ENCODE measurements around the gene SLC35B2. TPM values are rescaled to one million over a fixed set of nuclear protein-coding genes. Genes with fewer than 3 reads are reported as not detected.

The SLC35B2 gene
- total RNA-seq: 81.0 and 93.4 TPM in 2 replicates

DNA sequence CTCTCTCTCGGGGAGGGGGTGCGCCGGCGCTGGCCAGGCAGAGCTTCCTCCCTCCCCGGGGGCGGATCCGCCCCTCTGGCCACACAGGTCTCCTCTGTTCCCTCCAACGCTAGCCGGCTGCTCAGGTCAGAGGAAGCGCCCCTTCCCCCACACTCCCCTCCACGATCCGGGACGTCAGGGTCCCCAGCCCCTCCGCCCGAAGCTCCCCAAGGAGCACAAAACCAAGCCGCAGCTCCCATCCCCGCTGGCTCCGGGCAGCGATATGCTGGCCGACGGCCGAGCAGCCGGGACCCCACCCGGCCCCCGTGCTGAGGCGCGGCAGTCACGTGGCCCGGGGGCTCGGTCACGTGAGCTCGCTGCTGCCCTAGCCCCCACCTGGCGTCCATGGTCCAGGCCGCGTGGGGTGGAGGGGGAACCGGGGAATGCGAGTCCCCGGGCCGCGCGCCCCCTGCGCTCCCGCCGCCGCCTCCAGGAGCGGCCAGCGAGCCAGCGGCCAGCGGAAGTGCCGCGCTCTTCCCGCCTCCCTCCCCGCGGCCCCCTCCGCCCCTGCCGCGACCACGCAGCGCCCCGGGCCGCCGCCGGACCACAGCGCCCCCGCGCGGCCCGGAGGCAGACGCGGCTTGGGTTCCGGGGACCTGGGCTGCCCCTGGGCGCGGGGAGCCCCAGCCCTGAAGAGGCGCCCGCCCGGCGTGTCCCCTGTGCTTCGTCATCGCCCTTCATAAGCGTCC is at the start of gene SLC35B2:
TSS of gene SLC35B2 (minus strand) at position 504 of the 728 bp plus-strand sequence. CDS start at position 386, 118 bp downstream.

GRCh38 chr6:44269921-44270525 is 12.7 kb upstream of the SLC35B2 start, which contains the start of gene TMEM151B:
Gene TMEM151B, plus strand, starts transcription at chr6:44270450. Its CDS starts 293 bp downstream, at chr6:44270743.

DNA sequence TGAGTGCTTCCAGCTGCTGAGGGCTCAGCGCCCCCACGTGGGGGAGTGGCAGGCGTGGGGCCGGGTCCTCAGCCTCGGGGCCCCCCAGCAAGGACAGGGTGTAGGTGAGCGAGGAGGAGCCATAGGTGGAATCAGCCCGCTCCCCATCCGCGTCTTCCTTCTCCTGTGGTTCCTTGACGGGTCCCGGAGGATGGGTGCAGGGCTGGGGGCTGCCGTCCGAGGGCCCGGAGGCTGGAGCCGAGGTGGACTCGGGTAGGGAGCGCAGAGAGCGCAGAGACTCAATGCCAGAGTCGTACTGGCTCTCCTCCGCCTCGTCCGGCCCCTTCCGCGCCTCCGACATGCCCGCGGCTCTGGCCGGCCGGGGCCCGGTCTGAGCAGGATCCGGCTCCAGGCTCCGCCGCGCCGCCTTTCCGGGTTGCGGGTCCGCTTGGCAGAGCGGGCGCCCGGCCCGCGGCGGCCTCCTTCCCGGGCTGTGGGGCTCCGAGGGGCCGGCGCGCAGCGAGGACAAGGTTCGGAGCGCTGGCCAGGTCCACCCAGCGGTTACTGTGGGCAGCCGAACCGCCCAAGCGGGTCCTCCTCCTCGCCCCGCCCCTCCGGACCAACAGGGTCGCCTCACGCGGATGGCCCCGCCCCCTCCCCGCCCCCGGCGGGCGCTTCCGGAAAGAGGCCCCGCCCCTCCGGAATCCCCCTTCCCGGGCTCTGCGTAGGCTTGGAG is 7.8 kb upstream of the SLC35B2 start, which contains the start of gene NFKBIE:
TSS of gene NFKBIE (minus strand) at position 545 of the 715 bp plus-strand sequence. CDS start at position 340, 205 bp downstream.

GRCh38 chr6:44246663-44247337 is 10.5 kb downstream of the SLC35B2 start, which contains the start of gene HSP90AB1:
Gene HSP90AB1, plus strand, starts transcription at chr6:44247101. Its CDS starts 1,529 bp downstream, at chr6:44248630.

DNA sequence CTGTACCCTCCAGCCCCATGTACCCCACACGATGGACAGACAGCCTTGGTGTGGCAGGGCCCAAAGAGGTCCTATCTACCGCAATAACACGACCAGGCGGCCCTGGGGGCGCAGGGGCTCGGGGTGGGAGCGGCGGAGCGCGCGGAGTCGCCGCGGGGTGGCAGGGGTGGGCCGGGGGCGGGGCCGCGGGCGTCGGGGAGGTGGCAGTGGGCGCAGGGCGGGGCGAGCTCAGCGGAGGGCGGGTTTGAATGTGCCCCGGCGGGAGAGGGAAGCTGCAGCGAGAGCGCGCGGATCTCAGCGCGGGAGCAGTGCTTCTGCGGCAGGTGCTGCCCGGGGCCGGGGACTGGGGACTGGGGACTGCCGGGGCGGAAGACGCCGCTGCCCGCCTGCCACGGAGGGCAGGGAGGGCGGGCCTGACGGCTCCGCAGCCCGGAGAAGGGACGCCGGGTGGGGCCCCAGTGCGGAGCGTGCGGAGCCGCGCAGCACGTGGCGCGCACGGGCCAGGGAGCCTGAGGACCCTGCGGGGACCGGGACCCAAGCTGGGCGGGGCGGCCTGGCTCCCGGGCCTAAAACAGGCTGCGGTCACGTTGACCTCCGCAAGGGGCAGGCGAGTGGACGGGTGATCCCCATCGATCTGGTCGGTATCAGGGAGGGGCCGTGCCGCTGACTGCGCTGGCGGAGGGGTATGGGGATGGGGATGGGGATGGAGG is 33.9 kb downstream of the SLC35B2 start, which contains the start of gene SLC29A1:
TSS of gene SLC29A1 (plus strand) at position 277 of the 710 bp plus-strand sequence. CDS start 3,719 bp downstream, outside the sequence.

DNA sequence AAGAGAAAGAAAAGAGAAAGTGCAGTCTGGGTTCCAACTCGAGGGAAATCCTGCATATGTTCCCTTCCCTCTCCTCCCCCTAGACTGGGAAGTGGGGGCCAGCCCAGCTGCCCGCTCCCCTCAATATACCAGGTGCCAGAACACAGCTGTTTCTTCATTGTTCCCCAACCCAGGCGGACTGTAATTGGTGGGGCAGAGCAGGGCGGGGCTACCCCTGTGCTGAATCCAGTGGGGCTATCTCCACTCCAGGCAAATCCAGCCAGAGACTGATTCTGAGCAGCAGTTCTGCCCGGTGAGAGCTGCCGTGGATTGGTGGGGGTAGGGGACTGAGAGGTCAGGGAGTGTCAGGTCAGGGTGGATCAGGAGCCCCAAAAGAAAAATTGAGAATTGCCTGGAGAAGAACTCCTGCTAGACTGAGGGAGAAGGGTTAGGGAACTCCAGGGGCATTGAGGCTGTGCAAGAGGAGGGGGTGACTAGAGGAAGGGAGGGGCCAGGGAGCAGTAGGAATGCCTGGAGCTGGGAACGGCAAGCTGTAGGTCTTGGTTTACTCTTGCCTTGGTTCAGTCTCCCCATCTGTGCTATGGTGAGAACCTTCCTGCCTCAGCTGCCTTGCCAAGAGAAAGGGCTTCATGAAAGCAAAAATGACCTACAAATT is 40.5 kb downstream of the SLC35B2 start, which contains the start of gene MYMX:
TSS of gene MYMX (plus strand) at position 250 of the 655 bp plus-strand sequence. CDS start 546 bp downstream, outside the sequence.

Other genes starting within 250 kb of the SLC35B2 start
- gene MRPL14, start 130.1 kb downstream of the SLC35B2 start, total RNA-seq: 75.9 and 98.7 TPM in 2 replicates
- 35.7 and 54.4 TPM in 2 replicates for gene TMEM63B, start 130.0 kb downstream of the SLC35B2 start, total RNA-seq
- gene CAPN11, start 98.7 kb downstream of the SLC35B2 start, total RNA-seq: 0.25 TPM in 1 of 2 replicates, not detected in the other
- gene MYMX, start 40.6 kb downstream of the SLC35B2 start, total RNA-seq: 0.25 TPM in 1 of 2 replicates, not detected in the other
- 121 and 145 TPM in 2 replicates for gene SLC29A1, start 33.9 kb downstream of the SLC35B2 start, total RNA-seq
- 524 and 1,003 TPM in 2 replicates for gene HSP90AB1, start 10.4 kb downstream of the SLC35B2 start, total RNA-seq
- gene NFKBIE, start 8.0 kb upstream of the SLC35B2 start, total RNA-seq: 24.3 and 25.4 TPM in 2 replicates
- gene TMEM151B, start 12.9 kb upstream of the SLC35B2 start, total RNA-seq: not detected in 2 replicates
- gene AARS2, start 55.8 kb upstream of the SLC35B2 start, total RNA-seq: 11.3 and 14.8 TPM in 2 replicates
- not detected in 2 replicates for gene SPATS1, start 85.1 kb upstream of the SLC35B2 start, total RNA-seq
- 7.4 and 11.9 TPM in 2 replicates for gene CDC5L, start 130.2 kb upstream of the SLC35B2 start, total RNA-seq